Heart left ventricle (tissue), 13 donors: ENCODE data around the gene ADAMTSL2.

Experiments used
- POLR2A ChIP-seq, 2 donors: fragments of 450-650 bp; IDR thresholded peaks; one replicate each; pipeline ENCODE4 v1.6.1; 2017; ENCODE audit warnings: antibody characterized with exemption in 2 of 2, mild to moderate bottlenecking in 2 of 2, moderate library complexity in 2 of 2
- TF ChIP-seq, protein P1 (sequence below), 12 donors: fragments of 200-600 bp; sonication (generic) in 4 of 12; IDR thresholded peaks; one replicate each; pipeline versions ENCODE4 v1.5.0 to v1.8.0; 2018 to 2022; ENCODE audit warnings: antibody characterized with exemption in 12 of 12, mild to moderate bottlenecking in 5 of 12
- donor health status: ischemic (EF 13 %, LVEDD 7.1; RV severe dilation, severe dysfunction).
- donor health status: DM: no; HTN: yes; CAD: no.
- donor health status: DM: no; HTN: no; CAD: no.
- donor health status: ischemic (EF 25% LVEDD 6.9; RV normal size, moderate dysfunction).
- donor health status: ischemic (EF 25% LVEDD 5.7; RV mildly dilated, moderate dysfunction).
- donor health status: ischemic (EF 35%, LVEDD 5.7; RV mildly dilated, moderate dysfunction).
- donor health status: nonischemic (EF 11% LVEDD 7.7; RV severe dilation, severe dysfunction).
- donor health status: DM: yes; HTN: yes; CAD: no.
- donor health status: PGD.
- donor health status: ischemic (EF 29% LVEDD 5.4; RV normal size, mild dysfunction).
- donor health status: nonischemic (EF 23%, LVEDD 6.1; RV moderate dilation, normal function).

DNA sequence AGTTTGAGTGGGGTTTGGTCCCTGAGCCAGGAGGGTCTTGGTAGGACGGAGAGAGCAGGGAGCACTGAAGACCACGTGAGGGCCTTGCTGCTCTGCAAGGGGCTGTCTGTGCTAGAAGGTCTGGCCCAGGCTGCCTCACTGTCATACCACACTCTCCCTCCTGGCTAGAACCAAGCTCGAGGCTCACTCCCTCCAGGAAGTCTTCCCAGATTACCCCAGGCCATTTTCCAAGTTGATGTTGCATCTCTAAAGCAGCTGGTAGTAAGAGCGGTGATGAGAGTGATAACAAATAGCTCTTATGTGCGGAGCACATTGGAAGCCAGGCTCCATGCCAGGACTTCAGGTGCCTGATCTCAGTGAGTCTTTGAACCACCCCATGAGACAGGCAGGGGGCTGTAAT is 16.3 kb upstream of the ADAMTSL2 start:
- TF ChIP-seq, protein P1, sequence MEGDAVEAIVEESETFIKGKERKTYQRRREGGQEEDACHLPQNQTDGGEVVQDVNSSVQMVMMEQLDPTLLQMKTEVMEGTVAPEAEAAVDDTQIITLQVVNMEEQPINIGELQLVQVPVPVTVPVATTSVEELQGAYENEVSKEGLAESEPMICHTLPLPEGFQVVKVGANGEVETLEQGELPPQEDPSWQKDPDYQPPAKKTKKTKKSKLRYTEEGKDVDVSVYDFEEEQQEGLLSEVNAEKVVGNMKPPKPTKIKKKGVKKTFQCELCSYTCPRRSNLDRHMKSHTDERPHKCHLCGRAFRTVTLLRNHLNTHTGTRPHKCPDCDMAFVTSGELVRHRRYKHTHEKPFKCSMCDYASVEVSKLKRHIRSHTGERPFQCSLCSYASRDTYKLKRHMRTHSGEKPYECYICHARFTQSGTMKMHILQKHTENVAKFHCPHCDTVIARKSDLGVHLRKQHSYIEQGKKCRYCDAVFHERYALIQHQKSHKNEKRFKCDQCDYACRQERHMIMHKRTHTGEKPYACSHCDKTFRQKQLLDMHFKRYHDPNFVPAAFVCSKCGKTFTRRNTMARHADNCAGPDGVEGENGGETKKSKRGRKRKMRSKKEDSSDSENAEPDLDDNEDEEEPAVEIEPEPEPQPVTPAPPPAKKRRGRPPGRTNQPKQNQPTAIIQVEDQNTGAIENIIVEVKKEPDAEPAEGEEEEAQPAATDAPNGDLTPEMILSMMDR (IDR thresholded peaks at IDR 0.05) = no peak
- TF ChIP-seq POLR2A (IDR thresholded peaks at IDR 0.05) = no peak
